Adipocyte (in vitro differentiated cells): Measurements from ENCODE around the gene LPIN1.
"Not testable (repeated sequence)": the region's sequence is repeated elsewhere in the genome, so short reads cannot be mapped to it uniquely, and the experiment has no call there.

ENCODE experiments used
- DNase-seq: peaks from one replicate; pipeline ENCODE4 v3.0.0-alpha.2; 2015; ENCODE audit warnings: low read depth
- H3K27me3 ChIP-seq: replicated peaks from 2 replicates; pipeline ENCODE4 v1.7.0; 2013; ENCODE audit warnings: mild to moderate bottlenecking, low read length, moderate library complexity; ENCODE audit not compliant: control insufficient read depth, insufficient read depth
- H3K36me3 ChIP-seq: 2 replicates; pipeline ENCODE4 v1.7.0; 2013; ENCODE audit warnings: low read length, mild to moderate bottlenecking, moderate library complexity; ENCODE audit not compliant: control insufficient read depth, insufficient read depth, severe bottlenecking
- H3K4me1 ChIP-seq: 2 replicates; pipeline ENCODE4 v1.7.0; 2013; ENCODE audit warnings: mild to moderate bottlenecking, low read length, moderate library complexity; ENCODE audit not compliant: control insufficient read depth, insufficient read depth
- H3K4me3 ChIP-seq: 2 replicates; pipeline ENCODE4 v1.7.0; 2013; ENCODE audit warnings: mild to moderate bottlenecking, low read length, moderate library complexity
- H3K9ac ChIP-seq: 2 replicates; pipeline ENCODE4 v1.7.0; 2013; ENCODE audit warnings: mild to moderate bottlenecking, low read length, moderate library complexity
- H3K9me3 ChIP-seq: 2 replicates; pipeline ENCODE4 v1.7.0; 2013; ENCODE audit warnings: mild to moderate bottlenecking, low read length, moderate library complexity; ENCODE audit not compliant: control insufficient read depth

Gene LPIN1

DNA sequence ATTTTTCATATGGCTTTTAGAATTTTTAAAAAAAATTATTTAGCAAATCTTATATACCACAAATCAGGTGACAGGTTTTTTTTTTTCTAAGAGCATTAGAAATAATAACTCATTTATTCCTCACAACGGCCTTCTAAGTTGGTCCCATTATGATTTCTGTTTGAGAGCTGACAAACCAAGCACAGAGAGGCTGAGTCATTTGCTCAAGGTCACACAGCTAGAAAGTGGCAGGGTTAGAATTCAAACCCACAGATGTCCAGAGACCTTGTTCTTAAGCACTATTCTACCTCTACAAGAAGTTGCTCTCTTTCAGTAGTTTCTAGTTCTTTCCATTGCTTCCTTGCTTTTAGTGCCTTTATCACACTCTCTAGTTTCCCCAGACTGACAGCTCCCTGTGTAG, 28.8 kb upstream of the LPIN1 start:
- Histone ChIP-seq H3K36me3 (no peaks in the 10 kb centered on the region), H3K4me1 (peaks cover 28% of the 10 kb centered on the region), H3K27me3 (no peaks in the 10 kb centered on the region), H3K9ac (no peak overlapping the region), H3K9me3 (no peaks in the 10 kb centered on the region), H3K4me3 (no peak overlapping the region)
- DNase-seq: no peak

DNA sequence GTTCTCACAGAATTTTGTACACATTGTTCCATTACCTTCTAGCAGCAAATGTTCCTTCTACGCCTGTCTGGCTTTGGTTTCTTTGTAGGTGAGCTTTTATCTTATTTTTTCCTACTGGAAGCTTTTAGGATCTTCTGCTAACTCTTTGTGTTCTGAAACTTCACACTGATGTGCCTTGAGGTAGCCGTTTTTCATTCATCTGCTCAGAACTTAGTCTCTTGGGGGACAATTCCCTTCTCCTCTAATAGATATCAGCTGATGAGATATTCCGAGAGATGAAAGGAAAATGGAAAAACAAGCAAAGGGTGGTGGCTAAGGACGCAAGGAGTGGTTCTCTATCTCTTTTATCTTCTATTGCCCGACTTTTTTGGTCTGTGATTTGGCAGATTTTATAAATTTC, 27.8 kb upstream of the LPIN1 start:
- Histone ChIP-seq H3K9ac (no peak overlapping the region), H3K36me3 (no peaks in the 10 kb centered on the region), H3K4me1 (peaks cover 24% of the 10 kb centered on the region), H3K9me3 (no peaks in the 10 kb centered on the region), H3K27me3 (no peaks in the 10 kb centered on the region), H3K4me3 (no peak overlapping the region)
- no peak for DNase-seq

- no peak overlapping the region for H3K9ac ChIP-seq
- no peak overlapping the region for H3K4me3 ChIP-seq
- no peak for DNase-seq
- peaks cover 24% of the 10 kb centered on the region for H3K4me1 ChIP-seq
- H3K27me3 ChIP-seq: no peaks in the 10 kb centered on the region
- no peaks in the 10 kb centered on the region for H3K9me3 ChIP-seq
- H3K36me3 ChIP-seq: no peaks in the 10 kb centered on the region
These were observed 27.0 kb upstream of the LPIN1 start for GRCh38 chr2:11719230-11719977.

DNA sequence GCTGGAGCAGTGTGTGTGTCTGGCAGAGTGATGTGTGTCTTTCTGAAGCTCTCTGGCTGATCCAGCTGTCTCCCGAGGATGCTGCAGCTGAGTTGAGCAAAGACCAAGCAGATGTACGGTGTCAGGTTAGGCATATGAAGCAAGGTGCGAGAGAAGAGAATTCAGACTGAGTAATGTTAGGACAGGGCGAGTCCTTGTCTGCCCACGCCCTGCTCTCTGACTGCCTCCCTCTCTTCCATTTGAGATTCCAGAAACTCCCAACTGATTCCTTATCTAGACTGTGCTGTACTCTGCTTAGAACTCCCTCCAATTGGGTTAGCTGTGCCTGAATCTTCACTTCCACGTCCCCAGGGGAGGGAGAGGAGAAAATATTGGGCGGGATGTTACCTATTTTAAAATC, 25.7 kb upstream of the LPIN1 start:
- no peaks in the 10 kb centered on the region for H3K36me3 ChIP-seq
- no peak overlapping the region for H3K4me3 ChIP-seq
- peaks cover 24% of the 10 kb centered on the region for H3K4me1 ChIP-seq
- H3K27me3 ChIP-seq: no peaks in the 10 kb centered on the region
- H3K9me3 ChIP-seq: no peaks in the 10 kb centered on the region
- DNase-seq: no peak
- no peak overlapping the region for H3K9ac ChIP-seq

DNA sequence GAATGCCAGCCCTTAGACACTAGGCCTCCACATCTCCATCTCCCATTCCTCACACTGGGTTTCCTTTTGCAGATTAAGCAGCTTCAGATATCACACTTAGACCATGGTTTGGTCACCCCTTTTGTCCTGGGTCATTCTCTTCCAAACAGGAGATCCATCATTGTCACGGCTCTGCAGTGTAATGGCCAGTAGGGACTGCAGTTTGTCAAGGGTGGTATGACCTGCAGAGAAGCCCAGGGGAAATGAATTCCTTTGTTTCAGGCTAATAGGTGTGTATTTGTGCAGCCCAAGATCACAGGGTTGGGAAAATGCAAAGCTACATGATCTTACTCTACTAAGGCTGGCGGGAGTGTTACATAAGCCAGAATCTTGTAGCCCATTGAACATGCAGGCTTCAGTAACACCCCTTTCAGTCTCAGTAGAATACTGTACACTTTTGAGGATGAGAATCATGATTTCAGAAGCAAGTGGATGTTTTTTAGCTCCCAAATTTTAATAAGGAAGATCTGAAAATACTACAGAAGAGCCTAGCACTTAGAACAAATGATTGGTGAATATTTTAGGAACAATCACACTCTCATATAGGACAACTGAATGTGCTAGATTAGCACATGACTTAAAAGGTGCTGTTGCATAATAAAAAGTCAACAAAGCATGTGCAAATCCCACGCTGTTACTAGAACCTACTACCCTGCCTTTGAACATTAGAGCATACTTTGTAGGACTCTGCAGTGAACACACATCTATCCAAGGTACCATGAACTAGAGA, 24.0 kb upstream of the LPIN1 start:
- Histone ChIP-seq H3K36me3 (no peaks in the 10 kb centered on the region), H3K4me3 (no peak overlapping the region), H3K9ac (no peak overlapping the region), H3K9me3 (no peaks in the 10 kb centered on the region), H3K27me3 (no peaks in the 10 kb centered on the region), H3K4me1 (peaks cover 13% of the 10 kb centered on the region)
- DNase-seq: no peak

GRCh38 chr2:11723061-11723371, 23.4 kb upstream of the LPIN1 start:
- Histone ChIP-seq H3K4me3 (no peak overlapping the region), H3K9ac (no peak overlapping the region), H3K36me3 (no peaks in the 10 kb centered on the region), H3K27me3 (no peaks in the 10 kb centered on the region), H3K9me3 (no peaks in the 10 kb centered on the region), H3K4me1 (peaks cover 7% of the 10 kb centered on the region)
- DNase-seq: no peak

GRCh38 chr2:11724151-11724550, 22.3 kb upstream of the LPIN1 start:
- H3K4me1 ChIP-seq: peaks cover 4% of the 10 kb centered on the region
- H3K4me3 ChIP-seq: no peak overlapping the region
- no peaks in the 10 kb centered on the region for H3K36me3 ChIP-seq
- no peaks in the 10 kb centered on the region for H3K9me3 ChIP-seq
- H3K9ac ChIP-seq: no peak overlapping the region
- H3K27me3 ChIP-seq: no peaks in the 10 kb centered on the region
- no peak for DNase-seq

DNA sequence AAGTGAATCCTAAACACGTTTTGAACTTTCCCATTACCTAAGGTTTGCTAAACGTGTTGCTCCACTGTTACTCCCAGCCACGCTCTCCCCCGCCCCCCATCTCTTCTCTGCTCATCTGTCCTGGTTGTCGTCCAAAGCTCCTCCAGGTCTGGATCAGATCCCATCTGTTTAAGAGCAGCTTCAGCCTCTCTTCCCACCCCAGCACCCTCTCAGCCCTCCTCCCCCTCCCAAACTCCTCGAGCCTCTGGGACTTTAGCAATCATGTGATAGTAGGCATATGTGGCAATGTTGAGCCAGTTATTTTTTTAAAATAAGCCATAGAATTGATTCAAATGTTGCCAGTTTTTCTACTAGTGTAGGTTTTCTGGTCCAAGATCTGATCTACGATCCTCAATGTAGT, 20.0 kb upstream of the LPIN1 start:
- Histone ChIP-seq H3K27me3 (no peaks in the 10 kb centered on the region), H3K9me3 (no peaks in the 10 kb centered on the region)

DNA sequence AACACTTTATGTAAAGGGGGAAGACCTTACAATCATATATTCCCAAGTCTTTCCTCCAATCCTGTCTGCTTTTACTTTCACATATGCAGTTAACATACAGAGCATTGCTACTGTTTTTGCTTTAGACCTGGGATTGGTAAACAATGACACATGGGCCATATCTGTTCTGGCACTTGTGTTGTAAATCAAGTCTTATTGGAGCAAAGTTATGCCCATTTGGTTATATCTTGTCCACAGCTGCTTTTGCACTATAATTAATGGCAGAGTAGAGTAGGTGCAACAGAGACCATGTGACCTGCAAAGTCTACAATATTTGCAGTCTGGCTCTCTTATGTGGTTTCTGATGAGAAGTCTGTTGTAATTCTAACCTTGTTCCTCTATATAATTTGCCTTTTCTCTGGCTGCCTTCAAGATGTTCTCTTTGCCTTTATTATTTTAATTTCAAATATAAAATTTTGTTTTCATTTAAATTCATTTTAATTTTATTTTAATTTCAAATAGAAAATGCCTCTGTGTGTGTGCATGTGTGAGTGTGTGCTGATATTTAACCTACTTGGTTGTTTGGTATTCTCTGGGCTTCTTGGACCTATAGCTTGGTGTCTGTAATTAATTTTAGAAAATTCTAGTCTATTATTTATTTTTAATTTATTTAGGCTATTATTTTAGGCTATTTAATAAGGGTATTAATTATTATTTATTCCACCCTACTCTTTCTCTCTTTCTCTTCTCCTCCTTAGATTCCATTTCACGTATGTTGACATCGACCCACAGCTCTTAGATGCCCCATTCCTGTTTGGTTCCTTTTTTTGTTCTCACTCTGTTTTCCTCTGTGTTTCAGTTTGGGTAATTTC, 16.8 kb upstream of the LPIN1 start:
- Histone ChIP-seq H3K4me3 (no peak overlapping the region), H3K4me1 (peaks cover 4% of the 10 kb centered on the region), H3K36me3 (no peaks in the 10 kb centered on the region), H3K9ac (no peak overlapping the region), H3K9me3 (no peaks in the 10 kb centered on the region), H3K27me3 (no peaks in the 10 kb centered on the region)
- DNase-seq: no peak

More for the DNA sequence above, 20.0 kb upstream of the LPIN1 start:
- Histone ChIP-seq H3K4me3 (no peak overlapping the region), H3K4me1 (peaks cover 4% of the 10 kb centered on the region), H3K36me3 (no peaks in the 10 kb centered on the region), H3K9ac (no peak overlapping the region)
- DNase-seq: no peak

- DNase-seq, H3K36me3 ChIP-seq, H3K9me3 ChIP-seq, H3K9ac ChIP-seq, H3K4me3 ChIP-seq, H3K4me1 ChIP-seq, H3K27me3 ChIP-seq: not testable (repeated sequence)
These were observed 15.0 kb upstream of the LPIN1 start for GRCh38 chr2:11731214-11731984.

DNA sequence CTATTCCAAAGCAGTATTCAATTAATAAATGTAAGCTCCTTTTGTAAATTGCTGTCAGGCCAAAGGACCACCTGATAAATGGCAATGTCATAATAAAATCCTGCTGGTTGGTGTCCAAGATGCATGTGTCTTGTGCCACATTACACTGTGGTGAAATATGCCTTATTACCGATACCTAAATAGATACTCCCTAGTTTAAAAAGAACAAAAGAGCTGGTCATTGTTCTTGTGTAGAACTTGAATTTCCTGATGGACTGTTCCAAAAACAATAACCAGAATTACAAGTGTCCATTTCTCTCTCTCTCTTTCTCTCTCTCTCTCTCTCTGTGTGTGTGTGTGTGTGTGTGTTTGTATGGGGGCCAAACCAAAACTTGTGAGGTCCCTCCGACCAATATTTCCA, 13.8 kb upstream of the LPIN1 start:
- H3K36me3 ChIP-seq: no peaks in the 10 kb centered on the region
- DNase-seq: no peak
- no peak overlapping the region for H3K4me3 ChIP-seq
- no peak overlapping the region for H3K9ac ChIP-seq
- no peaks in the 10 kb centered on the region for H3K4me1 ChIP-seq
- H3K27me3 ChIP-seq: no peaks in the 10 kb centered on the region
- no peaks in the 10 kb centered on the region for H3K9me3 ChIP-seq
